ENCODE data around the gene GNB5. TPM values are rescaled to one million over a fixed set of nuclear protein-coding genes. Genes with fewer than 3 reads are reported as not detected.

The GNB5 gene
- polyA plus RNA-seq, 1 donor from 2014 or later: 89.6 TPM

GRCh38 chr15:52137432-52138357, 53.5 kb downstream of the GNB5 start:
- Histone ChIP-seq H2AFZ (ENCODE audit: low read depth, low read length) (no peak overlapping the region), H4K20me1 (ENCODE audit: insufficient read depth) (no peaks in the 10 kb centered on the region), H3K9me2 (ENCODE audit: insufficient read depth, low read length) (no peaks in the 10 kb centered on the region), H3K79me2 (replicated peaks; ENCODE audit: insufficient read depth, low read length) (no peaks in the 10 kb centered on the region), H3K27ac (ENCODE audit: low read length) (no peak overlapping the region), H3K36me3 (ENCODE audit: insufficient read depth, low read length) (peaks cover 5% of the 10 kb centered on the region), H3K4me3 (ENCODE audit: low read length) (no peak overlapping the region), H3F3A (ENCODE audit: insufficient read depth, low read length, poor library complexity, severe bottlenecking) (no peaks in the 10 kb centered on the region), H3K4me2 (ENCODE audit: low read length) (no peak overlapping the region), H3K9me3 (ENCODE audit: low read length) (no peaks in the 10 kb centered on the region), H3K9ac (ENCODE audit: low read length) (no peak overlapping the region), H3K27me3 (ENCODE audit: insufficient read depth, low read depth, low read length) (no peaks in the 10 kb centered on the region)
- TF ChIP-seq RAD21 (conservative IDR thresholded peaks at IDR 0.05) (no peak), EZH2 (IDR thresholded peaks at IDR 0.05; ENCODE audit: borderline replicate concordance, insufficient read depth, low read length, poor library complexity, severe bottlenecking) (no peak), REST (IDR thresholded peaks at IDR 0.05; ENCODE audit: borderline replicate concordance) (no peak), TAF1 (IDR thresholded peaks at IDR 0.05; ENCODE audit: low read depth) (no peak), SMC3 (conservative IDR thresholded peaks at IDR 0.05; ENCODE audit: poor library complexity) (no peak), EP300 (conservative IDR thresholded peaks at IDR 0.05; ENCODE audit: poor library complexity, severe bottlenecking) (no peak), MXI1 (conservative IDR thresholded peaks at IDR 0.05; ENCODE audit: poor library complexity, severe bottlenecking) (no peak), CTCF (IDR thresholded peaks at IDR 0.05; ENCODE audit: poor library complexity, severe bottlenecking) (no peak), POLR2AphosphoS5 (IDR thresholded peaks at IDR 0.05) (no peak)

- TF ChIP-seq MXI1 (conservative IDR thresholded peaks at IDR 0.05; ENCODE audit: poor library complexity, severe bottlenecking) (no peak), RAD21 (conservative IDR thresholded peaks at IDR 0.05) (no peak)
- H4K20me1 ChIP-seq (ENCODE audit: insufficient read depth): no peaks in the 10 kb centered on the region
- no peaks in the 10 kb centered on the region for H3K9me2 ChIP-seq (ENCODE audit: insufficient read depth, low read length)
- no peak overlapping the region for H3K4me2 ChIP-seq (ENCODE audit: low read length)
- no peaks in the 10 kb centered on the region for H3F3A ChIP-seq (ENCODE audit: insufficient read depth, low read length, poor library complexity, severe bottlenecking)
- no peaks in the 10 kb centered on the region for H3K9me3 ChIP-seq (ENCODE audit: low read length)
- H3K27me3 ChIP-seq (ENCODE audit: insufficient read depth, low read depth, low read length): no peaks in the 10 kb centered on the region
- no peak overlapping the region for H3K4me3 ChIP-seq (ENCODE audit: low read length)
- no peaks in the 10 kb centered on the region for H3K79me2 ChIP-seq (replicated peaks; ENCODE audit: insufficient read depth, low read length)
- no peak overlapping the region for H3K9ac ChIP-seq (ENCODE audit: low read length)
- peaks cover 5% of the 10 kb centered on the region for H3K36me3 ChIP-seq (ENCODE audit: insufficient read depth, low read length)
- H2AFZ ChIP-seq (ENCODE audit: low read depth, low read length): no peak overlapping the region
- no peak overlapping the region for H3K27ac ChIP-seq (ENCODE audit: low read length)
Observed at GRCh38 chr15:52136442-52136980, 54.7 kb downstream of the GNB5 start.

Data from neural cell (in vitro differentiated cells).